K562 (cell line): Measurements from ENCODE around the gene P3H4.

ENCODE experiments used
- EZH2 ChIP-seq: IDR thresholded peaks from 2 replicates; pipeline ENCODE4 v1.6.1; 2012; ENCODE audit warnings: low read depth, mild to moderate bottlenecking, inconsistent platforms, low read length, borderline replicate concordance
- FIP1L1 ChIP-seq: fragments of 200-400 bp; formaldehyde crosslinking; IDR thresholded peaks from 2 replicates; pipeline ENCODE4 v1.6.1; 2018; ENCODE audit warnings: mild to moderate bottlenecking, low read depth, low read length; ENCODE audit not compliant: poor library complexity, severe bottlenecking
- NFE2L1 ChIP-seq: fragments of 450-650 bp; IDR thresholded peaks from 2 replicates; pipeline ENCODE4 v1.6.1; 2016; ENCODE audit warnings: missing genetic modification characterization, low read depth, mild to moderate bottlenecking, missing compliant biosample characterization, moderate library complexity, borderline replicate concordance
- POLR2A ChIP-seq: fragments of 450-650 bp; conservative IDR thresholded peaks from 2 replicates; pipeline ENCODE4 v1.6.1; 2016
- SIN3A ChIP-seq, 2 experiments: fragments of 150-350 bp in 1 of 2; IDR thresholded peaks; 2 replicates each; pipeline ENCODE4 v1.6.1; 2011 to 2016; ENCODE audit warnings: borderline replicate concordance in 2 of 2, low read depth in 2 of 2, low read length in 2 of 2, mild to moderate bottlenecking in 2 of 2, moderate library complexity in 2 of 2; ENCODE audit not compliant: control insufficient read depth in 1 of 2
- ZNF224 ChIP-seq: sonication (generic); formaldehyde crosslinking; IDR thresholded peaks from 2 replicates; pipeline ENCODE4 v1.8.0; 2022; ENCODE audit warnings: mild to moderate bottlenecking, missing genetic modification reagents

- TF ChIP-seq EZH2 = no peak
- no peak for TF ChIP-seq ZNF224 (CRISPR knock-in tag)
- no peak for TF ChIP-seq SIN3A (IDR thresholded peaks at IDR 0.05; ENCODE audit: borderline replicate concordance in 2 of 2, control insufficient read depth in 1 of 2, low read depth in 2 of 2, low read length in 2 of 2)
- no peak for TF ChIP-seq FIP1L1
- TF ChIP-seq POLR2A = no peak
- TF ChIP-seq NFE2L1 (tag) = no peak
These were observed 34.1 kb downstream of the P3H4 start for GRCh38 chr17:41777574-41778188.
